ENCODE measurements around the gene FAM241A.

DNA sequence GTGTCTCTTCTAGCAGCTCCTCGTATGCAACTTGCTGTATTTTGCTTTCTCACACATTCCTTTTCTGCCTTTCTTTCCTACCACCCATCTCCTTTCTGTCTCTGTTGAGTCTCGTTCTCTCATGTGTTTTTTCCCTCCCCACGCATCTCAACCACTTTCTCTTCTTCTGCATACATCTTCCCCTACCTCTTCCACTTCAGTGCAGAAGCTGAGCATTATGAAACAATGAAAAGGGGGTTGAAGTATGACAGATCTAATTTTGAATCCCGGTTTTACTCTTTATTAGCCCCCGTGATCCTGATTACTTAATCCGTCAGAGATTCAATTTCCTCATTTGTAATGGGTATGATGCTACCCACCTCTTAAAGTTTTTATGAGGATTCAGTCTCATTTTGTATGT is 7.3 kb downstream of the FAM241A start:
- no peak for TF ChIP-seq MAX (IDR thresholded peaks at IDR 0.05; ENCODE audit: insufficient read depth, insufficient read length)
- TF ChIP-seq POLR2AphosphoS5 (IDR thresholded peaks at IDR 0.05; ENCODE audit: insufficient read depth, low read depth, low read length): no peak
- no peak for TF ChIP-seq POLR2A (IDR thresholded peaks at IDR 0.05; ENCODE audit: low read depth, low read length)
- TF ChIP-seq, protein P1, sequence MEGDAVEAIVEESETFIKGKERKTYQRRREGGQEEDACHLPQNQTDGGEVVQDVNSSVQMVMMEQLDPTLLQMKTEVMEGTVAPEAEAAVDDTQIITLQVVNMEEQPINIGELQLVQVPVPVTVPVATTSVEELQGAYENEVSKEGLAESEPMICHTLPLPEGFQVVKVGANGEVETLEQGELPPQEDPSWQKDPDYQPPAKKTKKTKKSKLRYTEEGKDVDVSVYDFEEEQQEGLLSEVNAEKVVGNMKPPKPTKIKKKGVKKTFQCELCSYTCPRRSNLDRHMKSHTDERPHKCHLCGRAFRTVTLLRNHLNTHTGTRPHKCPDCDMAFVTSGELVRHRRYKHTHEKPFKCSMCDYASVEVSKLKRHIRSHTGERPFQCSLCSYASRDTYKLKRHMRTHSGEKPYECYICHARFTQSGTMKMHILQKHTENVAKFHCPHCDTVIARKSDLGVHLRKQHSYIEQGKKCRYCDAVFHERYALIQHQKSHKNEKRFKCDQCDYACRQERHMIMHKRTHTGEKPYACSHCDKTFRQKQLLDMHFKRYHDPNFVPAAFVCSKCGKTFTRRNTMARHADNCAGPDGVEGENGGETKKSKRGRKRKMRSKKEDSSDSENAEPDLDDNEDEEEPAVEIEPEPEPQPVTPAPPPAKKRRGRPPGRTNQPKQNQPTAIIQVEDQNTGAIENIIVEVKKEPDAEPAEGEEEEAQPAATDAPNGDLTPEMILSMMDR (IDR thresholded peaks at IDR 0.05; ENCODE audit: extremely low read depth in 1 of 2, insufficient read depth in 1 of 2, low read depth in 1 of 2, low read length in 2 of 2): no peak
- no peak for TF ChIP-seq FOS (IDR thresholded peaks at IDR 0.05; ENCODE audit: borderline replicate concordance, insufficient read depth, low read length)
- no peak for TF ChIP-seq EZH2 (IDR thresholded peaks at IDR 0.05; ENCODE audit: borderline replicate concordance, low read depth, low read length, severe bottlenecking)
- TF ChIP-seq MYC (IDR thresholded peaks at IDR 0.05; ENCODE audit: low read depth, low read length): no peak
- no peak for TF ChIP-seq GATA2 (IDR thresholded peaks at IDR 0.05; ENCODE audit: insufficient read depth, insufficient read length, low read depth, low read length)

All from endothelial cell of umbilical vein (primary cell).